Chondrocyte (in vitro differentiated cells): ENCODE results near the gene TADA2B. TPM values are rescaled to one million over a fixed set of nuclear protein-coding genes. Genes with fewer than 3 reads are reported as not detected.
"Not testable (repeated sequence)": the region's sequence is repeated elsewhere in the genome, so short reads cannot be mapped to it uniquely, and the experiment has no call there.

Source experiments
- DNase-seq: peaks from one replicate; pipeline ENCODE4 v3.0.0; 2021; ENCODE audit warnings: mixed read lengths, low spot score
- H3K27ac Mint-ChIP-seq: one replicate; pipeline ENCODE4 v1.8.0; 2021; ENCODE audit warnings: mild to moderate bottlenecking, moderate library complexity, mixed read lengths; ENCODE audit not compliant: unreplicated experiment
- H3K27me3 Mint-ChIP-seq: 2 replicates; pipeline ENCODE4 v1.8.0; 2021; ENCODE audit warnings: low read depth, mixed read lengths
- H3K36me3 Mint-ChIP-seq: 2 replicates; pipeline ENCODE4 v1.8.0; 2021; ENCODE audit warnings: low read depth, mixed read lengths
- H3K4me1 Mint-ChIP-seq: 2 replicates; pipeline ENCODE4 v1.8.0; 2021; ENCODE audit warnings: low read depth, mild to moderate bottlenecking, mixed read lengths
- H3K4me3 Mint-ChIP-seq: one replicate; pipeline ENCODE4 v1.8.0; 2021; ENCODE audit warnings: mild to moderate bottlenecking, moderate library complexity, mixed read lengths; ENCODE audit not compliant: unreplicated experiment
- H3K9me3 Mint-ChIP-seq: 2 replicates; pipeline ENCODE4 v1.8.0; 2021; ENCODE audit warnings: low read depth, mixed read lengths
- total RNA-seq: library from RNA; stranded (reverse); gene quantifications from 3 replicates; pipeline ENCODE4 v1.2.1, GENCODE V29; 2021
- TF ChIP-seq, protein P1 (sequence below): fragments of 200-600 bp; sonication (generic); IDR thresholded peaks from 2 replicates; pipeline ENCODE4 v1.5.0; 2021; ENCODE audit warnings: antibody characterized with exemption, mild to moderate bottlenecking, moderate library complexity

The TADA2B gene
- total RNA-seq, 1 donor from 2014 or later, result 18.5 TPM

DNA sequence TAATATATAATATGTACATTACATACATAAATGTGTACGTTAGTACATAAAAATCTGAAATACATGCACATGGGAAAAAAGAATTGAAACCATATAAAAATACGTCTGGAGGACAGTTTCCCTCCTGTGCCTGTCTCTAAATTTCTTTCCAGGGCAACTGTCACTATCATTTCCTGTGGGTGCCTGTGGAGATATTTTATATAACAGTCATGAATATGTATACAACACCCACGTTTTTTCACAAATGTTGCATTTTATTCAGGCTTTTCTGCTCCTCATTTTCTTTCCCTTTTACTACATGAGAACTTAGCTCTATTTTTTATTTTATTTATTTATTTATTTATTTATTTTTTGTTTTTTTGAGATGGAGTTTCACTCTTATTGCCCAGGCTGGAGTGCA, 48.9 kb downstream of the TADA2B start:
- H3K36me3 Mint-ChIP-seq, result peaks cover 4% of the 10 kb centered on the region

DNA sequence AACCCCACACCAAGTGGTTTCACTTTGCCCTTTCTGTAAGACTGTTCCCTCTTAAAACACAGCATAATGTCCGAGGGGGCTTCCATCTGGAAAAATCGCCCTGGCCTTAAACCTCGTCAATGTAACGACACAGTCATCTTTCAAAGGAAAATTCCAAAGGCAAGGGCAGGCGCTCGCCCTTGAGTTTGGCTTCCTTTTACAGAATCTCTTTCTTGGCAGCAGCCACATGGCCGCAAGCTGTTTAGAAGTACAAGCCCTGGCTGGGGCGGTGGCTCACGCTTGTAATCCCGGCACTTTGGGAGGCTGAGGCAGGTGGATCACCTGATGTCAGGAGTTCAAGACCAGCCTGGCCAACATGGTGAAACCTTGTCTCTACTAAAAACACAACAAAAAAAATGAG, 51.7 kb downstream of the TADA2B start:
- H3K9me3 Mint-ChIP-seq, result peaks cover 5% of the 10 kb centered on the region
- H3K4me3 Mint-ChIP-seq, result no peak overlapping the region
- H3K27me3 Mint-ChIP-seq, result peaks cover 25% of the 10 kb centered on the region
- H3K27ac Mint-ChIP-seq, result no peak overlapping the region
- TF ChIP-seq, protein P1, sequence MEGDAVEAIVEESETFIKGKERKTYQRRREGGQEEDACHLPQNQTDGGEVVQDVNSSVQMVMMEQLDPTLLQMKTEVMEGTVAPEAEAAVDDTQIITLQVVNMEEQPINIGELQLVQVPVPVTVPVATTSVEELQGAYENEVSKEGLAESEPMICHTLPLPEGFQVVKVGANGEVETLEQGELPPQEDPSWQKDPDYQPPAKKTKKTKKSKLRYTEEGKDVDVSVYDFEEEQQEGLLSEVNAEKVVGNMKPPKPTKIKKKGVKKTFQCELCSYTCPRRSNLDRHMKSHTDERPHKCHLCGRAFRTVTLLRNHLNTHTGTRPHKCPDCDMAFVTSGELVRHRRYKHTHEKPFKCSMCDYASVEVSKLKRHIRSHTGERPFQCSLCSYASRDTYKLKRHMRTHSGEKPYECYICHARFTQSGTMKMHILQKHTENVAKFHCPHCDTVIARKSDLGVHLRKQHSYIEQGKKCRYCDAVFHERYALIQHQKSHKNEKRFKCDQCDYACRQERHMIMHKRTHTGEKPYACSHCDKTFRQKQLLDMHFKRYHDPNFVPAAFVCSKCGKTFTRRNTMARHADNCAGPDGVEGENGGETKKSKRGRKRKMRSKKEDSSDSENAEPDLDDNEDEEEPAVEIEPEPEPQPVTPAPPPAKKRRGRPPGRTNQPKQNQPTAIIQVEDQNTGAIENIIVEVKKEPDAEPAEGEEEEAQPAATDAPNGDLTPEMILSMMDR, result no peak
- H3K36me3 Mint-ChIP-seq, result peaks cover 4% of the 10 kb centered on the region
- no peak for DNase-seq
- peaks cover under 1% of the 10 kb centered on the region for H3K4me1 Mint-ChIP-seq

More for the DNA sequence above, 48.9 kb downstream of the TADA2B start:
- TF ChIP-seq, protein P1, result no peak
- peaks cover 3% of the 10 kb centered on the region for H3K4me1 Mint-ChIP-seq
- H3K9me3 Mint-ChIP-seq, result peaks cover 5% of the 10 kb centered on the region
- H3K27me3 Mint-ChIP-seq, result peaks cover 12% of the 10 kb centered on the region
- no peak overlapping the region for H3K4me3 Mint-ChIP-seq
- H3K27ac Mint-ChIP-seq, result no peak overlapping the region
- DNase-seq, result no peak

DNA sequence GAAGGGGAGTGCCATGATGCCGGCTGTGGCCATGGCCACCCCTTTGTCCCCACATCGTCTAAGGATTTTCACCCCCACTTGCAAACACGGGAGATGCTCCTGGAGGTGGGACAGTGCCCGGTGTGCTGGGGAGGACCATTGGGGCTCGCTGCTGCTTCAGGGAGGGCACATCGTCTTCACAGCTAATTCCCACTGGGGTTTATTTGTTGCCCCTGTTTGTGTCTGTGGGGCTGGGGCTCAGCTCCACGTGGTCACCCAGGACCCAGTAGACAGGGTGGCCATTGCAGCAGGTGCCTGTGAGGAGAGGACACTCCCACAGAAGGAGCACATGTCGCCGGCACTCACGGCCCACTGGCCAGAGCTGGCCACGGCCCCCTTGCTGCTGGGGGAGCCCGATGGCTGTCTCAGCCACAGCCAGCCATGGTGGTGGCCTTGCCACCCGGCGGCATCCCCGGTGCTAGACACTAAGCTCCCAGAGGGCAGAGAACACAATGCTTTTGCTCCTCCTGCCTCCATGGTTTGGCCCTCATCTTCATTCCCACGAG, 52.5 kb downstream of the TADA2B start:
- no peak overlapping the region for H3K27ac Mint-ChIP-seq
- H3K9me3 Mint-ChIP-seq, result peaks cover 5% of the 10 kb centered on the region
- DNase-seq, result no peak
- H3K4me3 Mint-ChIP-seq, result no peak overlapping the region
- peaks cover 24% of the 10 kb centered on the region for H3K27me3 Mint-ChIP-seq
- no peaks in the 10 kb centered on the region for H3K4me1 Mint-ChIP-seq
- peaks cover 4% of the 10 kb centered on the region for H3K36me3 Mint-ChIP-seq
- TF ChIP-seq, protein P1, result no peak

DNA sequence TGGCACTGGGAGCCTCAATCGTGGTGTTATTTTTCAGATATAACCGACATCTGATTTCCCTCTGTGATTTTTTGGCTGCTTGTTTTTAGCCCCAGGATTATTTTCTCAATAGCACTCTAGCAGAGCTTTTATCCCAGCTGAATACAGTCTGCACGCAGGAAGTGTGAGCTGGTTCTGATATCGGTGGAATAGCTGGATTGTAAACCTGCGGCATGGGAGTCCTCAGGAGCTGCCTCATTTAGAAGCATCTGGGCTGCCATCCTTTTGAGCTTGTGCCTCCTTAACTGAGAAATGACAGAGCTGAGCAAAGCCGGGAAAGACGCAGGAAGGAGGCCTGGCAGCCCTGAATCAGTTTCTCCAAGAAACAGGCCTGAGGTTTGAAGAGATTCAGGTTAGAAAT, 53.1 kb downstream of the TADA2B start:
- H3K27ac Mint-ChIP-seq, result no peak overlapping the region
- H3K4me3 Mint-ChIP-seq, result no peak overlapping the region
- H3K36me3 Mint-ChIP-seq, result peaks cover 4% of the 10 kb centered on the region
- peaks cover 5% of the 10 kb centered on the region for H3K9me3 Mint-ChIP-seq
- no peaks in the 10 kb centered on the region for H3K4me1 Mint-ChIP-seq
- peaks cover 24% of the 10 kb centered on the region for H3K27me3 Mint-ChIP-seq
- no peak for DNase-seq
- TF ChIP-seq, protein P1, result no peak

DNA sequence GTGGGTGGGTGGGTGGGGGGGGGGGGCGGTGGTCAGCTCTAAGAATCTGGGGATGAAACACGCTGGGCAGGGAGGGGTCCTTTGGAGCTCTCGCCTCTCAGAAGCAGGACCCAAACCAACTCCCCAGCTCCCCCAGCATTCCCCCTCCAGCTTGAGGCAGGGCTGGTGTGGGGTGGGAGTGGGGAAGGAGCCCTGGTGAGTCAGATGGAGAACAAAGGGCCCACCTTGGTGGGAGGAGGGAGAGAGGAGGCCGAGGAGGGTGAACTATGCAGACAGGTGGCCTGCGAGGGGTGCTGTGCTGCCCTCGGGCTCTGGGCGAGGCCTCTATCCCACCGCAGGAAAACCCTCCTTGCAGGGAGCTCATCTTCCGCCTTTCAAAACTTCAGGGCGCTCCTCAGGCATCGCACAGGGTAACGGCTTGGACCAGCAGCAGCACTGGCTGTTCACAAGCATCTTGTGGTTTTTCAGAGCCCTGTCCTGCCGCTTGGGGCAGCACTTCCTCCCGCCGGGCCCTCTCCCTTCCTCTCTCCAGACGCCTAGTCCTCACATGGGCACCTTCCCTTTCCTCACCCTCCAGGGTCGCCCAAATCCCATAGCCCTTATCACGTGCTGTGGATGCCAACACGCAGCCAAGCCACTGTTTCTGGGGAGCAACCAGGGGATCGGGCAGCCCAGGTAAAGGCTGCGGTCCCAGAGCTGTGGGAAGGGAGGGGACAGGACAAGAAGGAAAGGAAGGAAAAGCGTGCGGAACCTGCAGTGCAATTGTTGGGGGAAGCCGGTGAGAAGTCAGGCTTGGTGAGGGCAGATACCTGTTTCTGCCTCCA, 58.7 kb downstream of the TADA2B start:
- Mint-ChIP-seq H3K4me1 (peaks cover 27% of the 10 kb centered on the region), H3K9me3 (no peaks in the 10 kb centered on the region), H3K27ac (no peak overlapping the region), H3K27me3 (peaks cover 14% of the 10 kb centered on the region), H3K4me3 (peak overlapping the region; percentile 82), H3K36me3 (no peaks in the 10 kb centered on the region)
- TF ChIP-seq, protein P1, result peak; percentile 84
- DNase-seq, result no peak

DNA sequence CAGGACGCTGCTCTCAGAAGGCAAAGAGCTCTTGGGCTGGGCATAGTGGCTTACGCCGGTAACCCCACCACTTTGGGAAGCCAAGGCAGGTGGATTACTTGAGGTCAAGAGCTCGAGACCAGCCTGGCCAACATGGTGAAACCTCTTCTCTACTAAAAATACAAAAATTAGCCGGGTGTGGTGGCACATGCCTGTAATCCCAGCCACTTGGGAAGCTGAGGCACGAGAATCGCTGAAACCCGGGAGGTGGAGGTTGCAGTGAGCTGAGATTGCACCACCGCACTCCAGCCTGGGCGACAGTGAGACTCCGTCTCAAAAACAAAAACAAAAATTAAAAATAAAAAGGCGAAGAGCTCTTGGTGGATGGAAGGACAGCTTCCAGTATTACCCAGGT, 59.3 kb downstream of the TADA2B start:
- not testable (repeated sequence) for H3K27ac Mint-ChIP-seq, DNase-seq, H3K36me3 Mint-ChIP-seq, H3K9me3 Mint-ChIP-seq
- Mint-ChIP-seq H3K27me3 (peaks cover 12% of the 10 kb centered on the region), H3K4me3 (peak overlapping the region; percentile 82), H3K4me1 (peaks cover 27% of the 10 kb centered on the region)
